Measurements from ENCODE around the gene BMP10.
A peak's percentile ranks its signal among the peaks of the same experiment; 100 is the strongest.
"Not testable (repeated sequence)": the region's sequence is repeated elsewhere in the genome, so short reads cannot be mapped to it uniquely, and the experiment has no call there.

Gene BMP10

GRCh38 chr2:68901199-68901514, 30.0 kb upstream of the BMP10 start:
- H3K27ac ChIP-seq = no peak overlapping the region

GRCh38 chr2:68900496-68901198, 29.4 kb upstream of the BMP10 start:
- H3K27ac ChIP-seq = no peak overlapping the region
- no peak overlapping the region for H3K4me3 ChIP-seq

More at GRCh38 chr2:68901199-68901514, 30.0 kb upstream of the BMP10 start:
- no peak overlapping the region for H3K4me3 ChIP-seq

- H3K27ac ChIP-seq, H3K4me3 ChIP-seq: not testable (repeated sequence)
These were observed 24.8 kb upstream of the BMP10 start for GRCh38 chr2:68895981-68896380.

DNA sequence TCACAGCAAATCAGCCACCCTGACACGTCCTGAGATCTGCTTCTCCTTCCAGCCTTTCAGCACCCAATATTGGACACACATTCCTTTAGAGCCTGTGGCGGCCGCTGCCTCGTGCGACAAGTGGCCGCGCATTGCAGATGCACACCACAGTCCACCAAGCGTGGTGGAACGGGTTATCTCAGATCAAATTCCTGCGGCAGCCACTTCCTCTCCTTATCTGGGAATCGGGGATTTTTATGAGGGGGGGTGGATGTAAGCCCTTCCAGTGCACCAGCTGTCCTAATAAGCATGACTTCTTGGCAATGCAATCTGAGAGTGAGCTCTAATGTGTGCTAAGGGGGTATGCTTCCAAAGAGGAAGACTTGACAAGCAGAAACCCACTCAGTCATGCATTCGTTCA, 18.3 kb upstream of the BMP10 start:
- H3K4me3 ChIP-seq = no peak overlapping the region

GRCh38 chr2:68889021-68889420, 17.8 kb upstream of the BMP10 start:
- Histone ChIP-seq H3K4me3 (no peak overlapping the region), H3K27ac (no peak overlapping the region)

More for the DNA sequence above, 18.3 kb upstream of the BMP10 start:
- no peak overlapping the region for H3K27ac ChIP-seq

DNA sequence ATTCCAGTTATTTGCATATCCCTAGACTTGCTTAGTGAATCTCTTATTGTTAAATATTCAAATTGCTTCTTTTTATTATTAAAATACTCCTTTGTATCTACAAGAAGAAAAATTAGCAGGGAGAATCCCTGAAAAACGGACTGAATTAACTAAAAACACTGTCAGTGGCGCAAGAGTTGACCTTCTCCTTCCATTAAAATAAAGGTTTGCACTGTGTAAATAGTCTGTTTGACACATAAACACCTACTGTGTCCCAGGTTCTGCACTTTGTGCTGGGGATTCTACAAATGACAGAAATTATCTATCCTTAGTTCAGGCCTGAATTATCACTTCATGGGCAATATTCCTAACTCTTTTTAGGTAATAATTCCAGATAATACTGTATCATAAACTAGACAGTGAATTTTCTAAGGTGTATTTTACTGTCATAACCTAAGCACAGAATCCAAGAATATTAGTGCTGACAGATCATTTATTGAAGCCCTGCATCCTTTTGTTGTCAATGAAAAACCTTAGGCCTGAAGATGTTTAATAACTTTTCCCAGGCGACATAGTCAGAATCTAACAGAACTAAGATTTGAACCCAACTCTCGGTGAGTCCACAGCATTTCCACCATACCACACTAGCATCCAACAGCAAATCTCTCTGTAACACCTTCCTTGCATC, 17.0 kb upstream of the BMP10 start:
- no peak overlapping the region for H3K4me3 ChIP-seq

GRCh38 chr2:68885811-68886075, 14.5 kb upstream of the BMP10 start:
- H3K27ac ChIP-seq = no peak overlapping the region
- H3K4me3 ChIP-seq = no peak overlapping the region

More for the DNA sequence above, 17.0 kb upstream of the BMP10 start:
- H3K27ac ChIP-seq = no peak overlapping the region

- Histone ChIP-seq H3K4me3 (no peak overlapping the region), H3K27ac (no peak overlapping the region)
These were observed 14.0 kb upstream of the BMP10 start for GRCh38 chr2:68885074-68885810.

- Histone ChIP-seq H3K4me3 (no peak overlapping the region), H3K27ac (no peak overlapping the region)
These were observed 9.0 kb upstream of the BMP10 start for GRCh38 chr2:68880213-68880612.

DNA sequence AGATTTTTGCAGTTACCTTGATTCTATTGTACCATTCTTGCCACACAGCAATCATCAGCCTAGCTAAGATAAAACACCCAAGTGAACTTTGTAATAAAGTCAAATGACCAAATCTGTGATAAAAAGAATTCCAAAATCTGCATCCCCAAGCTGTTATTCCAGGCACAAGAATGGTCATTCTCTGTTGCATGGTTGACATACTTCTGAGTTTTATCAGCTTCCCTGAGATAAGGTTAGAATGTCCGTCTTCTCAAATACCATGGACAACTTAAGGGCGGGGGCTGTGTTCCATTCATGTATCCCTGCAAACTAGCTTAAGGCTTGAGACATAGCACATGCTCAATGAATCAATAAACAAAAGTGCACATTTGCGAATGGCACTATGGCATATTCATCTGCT, 8.1 kb upstream of the BMP10 start:
- Histone ChIP-seq H3K4me3 (no peak overlapping the region), H3K27ac (no peak overlapping the region)

GRCh38 chr2:68878753-68879152, 7.6 kb upstream of the BMP10 start:
- H3K27ac ChIP-seq = no peak overlapping the region

DNA sequence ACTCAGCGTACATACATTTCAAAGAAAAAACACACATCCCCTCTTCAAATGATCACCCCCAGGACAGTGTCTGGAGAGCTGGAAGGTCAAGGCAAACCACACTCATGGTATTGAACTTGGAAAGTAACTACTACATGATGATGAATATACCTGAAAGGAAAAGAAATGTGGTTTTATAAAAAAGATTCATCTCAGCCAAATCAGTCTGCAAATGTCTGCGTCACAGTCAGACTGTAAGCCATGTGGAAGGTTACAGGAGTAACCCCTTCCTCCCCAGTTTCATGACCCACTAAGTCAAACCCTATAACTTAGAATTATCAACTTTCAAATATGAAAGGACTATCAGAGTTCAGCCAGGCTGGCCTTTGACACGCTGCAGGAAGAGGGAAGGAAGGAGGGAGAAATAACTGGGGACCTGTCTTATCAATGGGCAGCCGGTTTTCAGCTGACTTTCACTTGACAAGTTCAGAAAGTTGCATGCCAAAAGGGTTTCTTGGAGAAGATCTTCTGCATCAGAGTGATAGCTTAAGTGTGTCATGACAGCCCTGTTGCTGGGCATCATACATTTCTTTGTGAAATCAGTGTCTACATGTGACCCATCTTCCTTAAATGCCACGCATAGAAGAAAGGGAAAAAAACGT, 7.0 kb upstream of the BMP10 start:
- H3K27ac ChIP-seq = no peak overlapping the region
- H3K4me3 ChIP-seq = no peak overlapping the region

More at GRCh38 chr2:68878753-68879152, 7.6 kb upstream of the BMP10 start:
- no peak overlapping the region for H3K4me3 ChIP-seq

- Histone ChIP-seq H3K4me3 (no peak overlapping the region), H3K27ac (no peak overlapping the region)
These were observed 6.0 kb upstream of the BMP10 start for GRCh38 chr2:68877079-68877772.

DNA sequence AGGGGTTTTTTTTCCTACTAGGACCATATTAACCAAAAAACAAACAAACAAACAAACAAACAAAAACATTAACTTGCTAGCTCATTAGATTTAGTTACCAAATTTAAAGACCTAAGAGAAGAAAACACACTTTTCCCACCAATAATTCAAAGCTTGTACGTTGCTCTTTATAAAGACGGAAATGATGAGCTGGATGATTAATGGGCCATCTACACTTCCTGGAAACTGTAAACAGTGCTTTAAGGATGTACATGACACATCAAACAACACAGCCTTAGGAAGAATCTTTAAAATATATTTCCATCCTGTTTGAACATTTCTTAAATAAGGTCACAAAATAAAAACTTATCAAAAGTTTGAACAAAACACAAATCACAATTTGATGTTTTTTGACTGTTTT, 982 bp downstream of the BMP10 start:
- no peak overlapping the region for H3K27ac ChIP-seq
- no peak overlapping the region for H3K4me3 ChIP-seq

GRCh38 chr2:68865108-68865507, 6.1 kb downstream of the BMP10 start:
- Histone ChIP-seq H3K4me3 (no peak overlapping the region), H3K27ac (no peak overlapping the region)

GRCh38 chr2:68863996-68864395, 7.2 kb downstream of the BMP10 start:
- H3K4me3 ChIP-seq = no peak overlapping the region
- H3K27ac ChIP-seq = no peak overlapping the region

DNA sequence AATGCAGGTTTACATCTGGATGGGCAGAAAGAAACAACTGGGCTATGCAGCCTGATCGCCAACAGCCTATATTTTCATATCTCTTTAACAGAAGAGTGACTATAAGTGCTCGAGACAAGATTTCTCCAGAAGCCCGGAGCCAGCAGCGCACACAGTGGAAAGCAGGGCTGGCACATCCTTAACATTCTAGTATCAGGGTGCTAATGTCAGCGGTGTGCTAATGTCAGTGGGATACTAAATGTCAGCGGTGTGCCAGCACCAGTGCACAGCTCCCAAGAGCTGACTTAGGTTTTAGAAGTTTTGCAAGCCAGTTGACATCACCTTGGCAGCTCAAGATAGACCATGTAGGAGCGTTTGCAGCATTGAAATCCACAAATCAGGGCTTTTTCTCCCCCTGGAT, 8.3 kb downstream of the BMP10 start:
- no peak overlapping the region for H3K4me3 ChIP-seq
- H3K27ac ChIP-seq = no peak overlapping the region

GRCh38 chr2:68861330-68861729, 9.9 kb downstream of the BMP10 start:
- H3K27ac ChIP-seq = no peak overlapping the region
- no peak overlapping the region for H3K4me3 ChIP-seq

DNA sequence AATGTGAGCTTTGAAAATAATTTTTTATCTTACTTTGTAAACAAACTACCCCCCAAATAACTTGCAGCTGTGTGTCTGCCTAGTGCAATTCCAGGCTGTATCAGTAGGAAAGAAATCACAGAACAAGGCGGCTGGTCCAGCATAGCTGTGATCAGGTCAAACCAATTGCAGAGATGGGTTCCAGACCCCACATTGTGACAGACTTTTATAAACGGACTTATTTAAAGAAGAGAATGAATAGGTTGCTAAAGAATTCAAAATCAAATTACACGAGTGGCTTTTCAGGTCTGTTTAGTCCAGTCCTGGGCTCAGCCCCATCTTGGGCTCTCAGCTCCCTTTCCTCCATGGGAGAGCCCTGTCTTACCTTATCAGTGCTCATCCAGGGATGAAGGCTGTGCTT, 11.1 kb downstream of the BMP10 start:
- H3K27ac ChIP-seq = no peak overlapping the region
- H3K4me3 ChIP-seq = no peak overlapping the region

DNA sequence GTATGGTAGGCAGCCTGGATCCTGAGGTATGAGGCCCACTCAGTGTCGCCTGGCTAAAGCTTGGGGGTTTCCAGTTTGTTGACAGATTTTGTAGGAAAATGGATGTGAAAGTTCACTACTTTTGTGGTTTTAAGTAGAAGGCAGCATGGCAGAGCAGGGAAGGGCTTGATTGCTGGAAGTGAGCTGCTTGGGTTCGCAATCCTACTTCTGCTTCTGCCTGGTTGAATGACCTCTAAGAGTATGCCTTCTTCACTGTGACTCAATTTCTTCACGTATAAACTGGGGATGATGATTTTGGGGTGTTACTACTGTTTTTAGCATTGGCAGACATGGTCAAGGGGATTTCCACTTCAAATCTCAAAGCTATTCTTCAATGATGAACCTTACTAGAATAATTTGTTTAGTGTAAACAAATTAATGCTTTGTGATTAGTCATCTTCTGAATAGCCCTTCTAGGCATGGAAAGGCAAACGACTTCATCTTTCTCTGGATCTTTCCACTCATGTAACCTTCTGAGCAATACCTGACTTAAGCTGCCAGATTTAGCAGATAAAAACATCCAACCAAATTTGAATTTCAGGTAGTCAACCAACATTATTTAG, 13.2 kb downstream of the BMP10 start:
- Histone ChIP-seq H3K4me3 (no peak overlapping the region), H3K27ac (peak overlapping the region in 1 of 21 experiments; percentile 55)
